HL-60 (cell line): Measurements from ENCODE around the gene SRGAP3.

Experiments used
- CTCF ChIP-seq: IDR thresholded peaks from one replicate; pipeline ENCODE4 v1.5.1; 2011; ENCODE audit warnings: low read length, control low read depth, inconsistent platforms; ENCODE audit not compliant: insufficient read depth
- POLR2AphosphoS5 ChIP-seq: IDR thresholded peaks from 2 replicates; pipeline ENCODE4 v1.6.1; 2012; ENCODE audit warnings: low read depth

GRCh38 chr3:9045371-9045770 lies 204.1 kb downstream of the SRGAP3 start:
- TF ChIP-seq POLR2AphosphoS5: no peak
- TF ChIP-seq CTCF: no peak
